ENCODE results near the gene LYPD6B. TPM values are rescaled to one million over a fixed set of nuclear protein-coding genes. Genes with fewer than 3 reads are reported as not detected.

Gene LYPD6B
- total RNA-seq, 1 experiment from 2014 or later: 2.0 TPM

DNA sequence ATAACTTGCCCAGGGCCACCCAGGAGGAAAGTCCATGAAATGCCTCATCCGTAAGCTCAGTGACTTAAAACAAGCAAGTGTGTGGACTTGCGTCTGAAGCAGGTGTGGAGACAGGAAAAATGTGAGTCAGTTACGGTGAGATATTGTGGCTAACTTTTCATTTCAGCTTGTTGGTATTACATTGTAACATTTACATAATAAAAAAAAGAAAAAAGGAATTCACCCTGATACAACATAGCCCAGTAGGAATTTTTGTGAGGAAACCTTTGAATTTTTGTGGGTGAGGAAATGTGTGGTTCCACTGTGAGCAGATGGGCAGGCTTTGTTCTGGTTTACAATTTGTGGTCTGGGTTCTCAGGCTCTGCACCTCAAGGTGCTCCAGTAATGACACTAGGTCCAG lies 33.7 kb upstream of the LYPD6B start:
- H3K27ac ChIP-seq (ENCODE audit: insufficient read length, low read depth, low read length): no peak overlapping the region
- no CpG with 5 or more reads among the region's 3 CpGs for WGBS (ENCODE audit: extremely low coverage, insufficient read length, low lambda C conversion rate)
- no peak overlapping the region for H3K14ac ChIP-seq (ENCODE audit: insufficient read depth, low read length)
- no peak overlapping the region for H2BK20ac ChIP-seq (ENCODE audit: low read depth, low read length, poor library complexity, severe bottlenecking)
- peaks cover 8% of the 10 kb centered on the region for H3K4me1 ChIP-seq (ENCODE audit: insufficient read depth, low read length)
- no peak overlapping the region for H4K5ac ChIP-seq (ENCODE audit: insufficient read length, low read depth, low read length)
- H3K23ac ChIP-seq (ENCODE audit: insufficient read length, low read depth, low read length): no peak overlapping the region
- H3K27me3 ChIP-seq (ENCODE audit: insufficient read depth, low read length): no peaks in the 10 kb centered on the region
- no peak overlapping the region for H4K8ac ChIP-seq (replicated peaks; ENCODE audit: insufficient read length, low read depth, low read length)
- no peaks in the 10 kb centered on the region for H3K23me2 ChIP-seq (ENCODE audit: insufficient read length, low read depth, low read length, poor library complexity, severe bottlenecking)
- H3K79me2 ChIP-seq (ENCODE audit: insufficient read depth, low read length): no peaks in the 10 kb centered on the region
- H2AFZ ChIP-seq (ENCODE audit: low read length): no peak overlapping the region
- H3K27ac Mint-ChIP-seq: no peak overlapping the region; a peak in 1 of 7 replicates
- no peak overlapping the region for H3K4ac ChIP-seq (ENCODE audit: low read depth, low read length)
- H2BK5ac ChIP-seq (ENCODE audit: insufficient read length, low read length): no peak overlapping the region
- H3K79me1 ChIP-seq (ENCODE audit: insufficient read depth, low read depth, low read length, poor library complexity, severe bottlenecking): no peaks in the 10 kb centered on the region
- H2BK120ac ChIP-seq (ENCODE audit: low read depth, low read length, poor library complexity, severe bottlenecking): no peak overlapping the region
- H3K36me3 Mint-ChIP-seq (ENCODE audit: insufficient read depth in 1 of 3, low read depth in 3 of 3): peaks cover 61 to 77% (median 69%) of the 10 kb centered on the region in 3 experiments
- no peak overlapping the region for H3K9ac ChIP-seq (ENCODE audit: extremely low read depth, insufficient read length, low read length)
- no peak for DNase-seq
- TF ChIP-seq, protein P1, sequence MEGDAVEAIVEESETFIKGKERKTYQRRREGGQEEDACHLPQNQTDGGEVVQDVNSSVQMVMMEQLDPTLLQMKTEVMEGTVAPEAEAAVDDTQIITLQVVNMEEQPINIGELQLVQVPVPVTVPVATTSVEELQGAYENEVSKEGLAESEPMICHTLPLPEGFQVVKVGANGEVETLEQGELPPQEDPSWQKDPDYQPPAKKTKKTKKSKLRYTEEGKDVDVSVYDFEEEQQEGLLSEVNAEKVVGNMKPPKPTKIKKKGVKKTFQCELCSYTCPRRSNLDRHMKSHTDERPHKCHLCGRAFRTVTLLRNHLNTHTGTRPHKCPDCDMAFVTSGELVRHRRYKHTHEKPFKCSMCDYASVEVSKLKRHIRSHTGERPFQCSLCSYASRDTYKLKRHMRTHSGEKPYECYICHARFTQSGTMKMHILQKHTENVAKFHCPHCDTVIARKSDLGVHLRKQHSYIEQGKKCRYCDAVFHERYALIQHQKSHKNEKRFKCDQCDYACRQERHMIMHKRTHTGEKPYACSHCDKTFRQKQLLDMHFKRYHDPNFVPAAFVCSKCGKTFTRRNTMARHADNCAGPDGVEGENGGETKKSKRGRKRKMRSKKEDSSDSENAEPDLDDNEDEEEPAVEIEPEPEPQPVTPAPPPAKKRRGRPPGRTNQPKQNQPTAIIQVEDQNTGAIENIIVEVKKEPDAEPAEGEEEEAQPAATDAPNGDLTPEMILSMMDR (conservative IDR thresholded peaks at IDR 0.05): no peak
- H3K18ac ChIP-seq (ENCODE audit: insufficient read length, low read depth, low read length): no peak overlapping the region
- H3K9me3 Mint-ChIP-seq: peaks cover 6 to 25% of the 10 kb centered on the region in 2 experiments
- H2AK5ac ChIP-seq (ENCODE audit: insufficient read length, low read length): no peak overlapping the region
- no peak overlapping the region for H3K4me3 Mint-ChIP-seq
- H2BK12ac ChIP-seq (ENCODE audit: insufficient read length, low read depth, low read length): no peak overlapping the region
- H3K56ac ChIP-seq (ENCODE audit: insufficient read length, low read depth, low read length): no peak overlapping the region
- H3K4me1 Mint-ChIP-seq: peaks cover 45 to 46% of the 10 kb centered on the region in 2 experiments
- no peaks in the 10 kb centered on the region for H3K27me3 Mint-ChIP-seq (ENCODE audit: low read depth)
- H3T11ph ChIP-seq (ENCODE audit: low read length): no peak overlapping the region
- peaks cover 13% of the 10 kb centered on the region for H3K9me3 ChIP-seq (ENCODE audit: control insufficient read depth, low read depth, low read length)
- H3K4me2 ChIP-seq (ENCODE audit: insufficient read depth, insufficient read length, low read length): no peak overlapping the region
- H2BK15ac ChIP-seq (ENCODE audit: low read depth, low read length): no peak overlapping the region
- H4K20me1 ChIP-seq (ENCODE audit: control insufficient read depth, insufficient read depth, insufficient read length): no peaks in the 10 kb centered on the region
- no peak overlapping the region for H4K91ac ChIP-seq (ENCODE audit: insufficient read length, low read depth, low read length)

Measured in H9 (cell line).